A673 (cell line): ENCODE measurements around the gene DYRK3. TPM values are rescaled to one million over a fixed set of nuclear protein-coding genes. Genes with fewer than 3 reads are reported as not detected.
A peak's percentile ranks its signal among the peaks of the same experiment; 100 is the strongest.

Experiments used
- BruUV-seq: library from RNA; stranded (reverse); fragments of 400-500 nt; replicated peaks from 2 replicates; lab custom pipeline; 2021; lab: Mats Ljungman, UMichigan
- CTCF ChIA-PET: fragments of 300-600 bp; sonication (Branson Sonifier 250); formaldehyde crosslinking; loops from one replicate; lab custom pipeline; 2022; ENCODE audit warnings: antibody characterized with exemption; lab: Charles Lee
- POLR2A ChIA-PET: fragments of 300-600 bp; sonication (Branson Sonifier 250); formaldehyde crosslinking; loops from one replicate; lab custom pipeline; 2022; ENCODE audit warnings: antibody characterized with exemption; ENCODE audit not compliant: low non-redundant PET; lab: Charles Lee
- DNase-seq: peaks from one replicate; pipeline ENCODE4 v3.0.0-alpha.2; 2015; ENCODE audit warnings: low spot score
- H3K27ac ChIP-seq: fragments of 200-600 bp; sonication (generic); 2 replicates; pipeline ENCODE4 v1.5.1; 2016; ENCODE audit warnings: mixed run types, low read depth, mild to moderate bottlenecking, mixed read lengths, antibody characterized with exemption, low read length; ENCODE audit not compliant: poor library complexity, severe bottlenecking
- H3K27me3 ChIP-seq: fragments of 200-600 bp; sonication (generic); replicated peaks from 2 replicates; pipeline ENCODE4 v1.6.1; 2017; ENCODE audit warnings: mixed run types, low read depth, mild to moderate bottlenecking, mixed read lengths, antibody characterized with exemption, low read length; ENCODE audit not compliant: insufficient read depth, poor library complexity
- H3K36me3 ChIP-seq: fragments of 200-600 bp; sonication (generic); 2 replicates; pipeline ENCODE4 v1.6.1; 2016; ENCODE audit warnings: mixed run types, mild to moderate bottlenecking, mixed read lengths, antibody characterized with exemption, low read length; ENCODE audit not compliant: insufficient read depth, poor library complexity, severe bottlenecking
- H3K4me1 ChIP-seq: fragments of 200-600 bp; sonication (generic); 2 replicates; pipeline ENCODE4 v1.6.1; 2017; ENCODE audit warnings: mixed run types, mild to moderate bottlenecking, mixed read lengths, antibody characterized with exemption, low read length; ENCODE audit not compliant: insufficient read depth, poor library complexity, severe bottlenecking
- H3K4me3 ChIP-seq: fragments of 200-600 bp; sonication (generic); 2 replicates; pipeline ENCODE4 v1.5.1; 2016; ENCODE audit warnings: low read depth, mixed run types, mild to moderate bottlenecking, mixed read lengths, low read length; ENCODE audit not compliant: poor library complexity, severe bottlenecking
- H3K9me3 ChIP-seq: fragments of 200-600 bp; sonication (generic); 2 replicates; pipeline ENCODE4 v1.6.1; 2016; ENCODE audit warnings: mixed run types, low read depth, mild to moderate bottlenecking, mixed read lengths, antibody characterized with exemption, low read length; ENCODE audit not compliant: poor library complexity, severe bottlenecking
- CTCF ChIP-seq: fragments of 300-800, 200-600 bp; sonication (generic); conservative IDR thresholded peaks from 2 replicates; pipeline ENCODE4 v1.5.1; 2017; ENCODE audit warnings: low read depth, mild to moderate bottlenecking, antibody characterized with exemption, low read length, moderate library complexity, mixed read lengths
- EZH2 ChIP-seq: fragments of 200-600 bp; sonication (generic); IDR thresholded peaks from 2 replicates; pipeline ENCODE4 v1.6.1; 2017; ENCODE audit warnings: borderline replicate concordance, low read depth, mild to moderate bottlenecking, mixed read lengths, antibody characterized with exemption, low read length; ENCODE audit not compliant: poor library complexity, severe bottlenecking
- intact Hi-C: fragments of 100-400 bp; cut with micrococcal nuclease; formaldehyde crosslinking; loops from one replicate; pipeline ENCODE4 v1.10.0; 2022; ENCODE audit not compliant: unreplicated experiment
- total RNA-seq: library from RNA; stranded (reverse); gene quantifications from 2 replicates; pipeline ENCODE4 v1.2.3, GENCODE V29; 2021

DYRK3 gene
- total RNA-seq, 1 experiment from 2014 or later, result 24.0 TPM

GRCh38 chr1:206628916-206629315 lies 6.4 kb upstream of the DYRK3 start:
- CTCF ChIA-PET, result interaction anchor here (0.8 kb wide), 1 partner anchor 35 kb away, joined by 3 read pairs; no protein-coding TSS in a partner anchor
- no TSS peak for BruUV-seq
- no peak for DNase-seq
- no peak for TF ChIP-seq CTCF
- TF ChIP-seq EZH2, result no peak
- peaks cover 16% of the 10 kb centered on the region for H3K27me3 ChIP-seq
- intact Hi-C loops, result no loop called here
- H3K9me3 ChIP-seq, result no peaks in the 10 kb centered on the region
- POLR2A ChIA-PET, result no interaction called here
- no peaks in the 10 kb centered on the region for H3K36me3 ChIP-seq
- H3K4me1 ChIP-seq, result peaks cover 13% of the 10 kb centered on the region
- H3K4me3 ChIP-seq, result no peak overlapping the region
- H3K27ac ChIP-seq, result no peak overlapping the region

GRCh38 chr1:206631085-206631509 lies 4.2 kb upstream of the DYRK3 start:
- no peak overlapping the region for H3K4me3 ChIP-seq
- CTCF ChIA-PET, result interaction anchor here (0.9 to 2.1 kb wide), 9 partner anchors 11 to 281 kb away, joined by 3 to 45 read pairs (median 7); partner anchors contain the start of gene EIF2D
- TF ChIP-seq CTCF (peak; percentile 87), EZH2 (no peak)
- BruUV-seq, result no TSS peak
- intact Hi-C loops, result loop anchor here (10.0 kb wide), 1 partner anchor 354 kb away; no protein-coding TSS in a partner anchor
- no peak overlapping the region for H3K27ac ChIP-seq
- no peaks in the 10 kb centered on the region for H3K36me3 ChIP-seq
- peaks cover 25% of the 10 kb centered on the region for H3K4me1 ChIP-seq
- POLR2A ChIA-PET, result no interaction called here
- peaks cover 16% of the 10 kb centered on the region for H3K27me3 ChIP-seq
- no peaks in the 10 kb centered on the region for H3K9me3 ChIP-seq
- DNase-seq, result peak; percentile 97

- CTCF ChIA-PET, result interaction anchor here (0.9 to 4.7 kb wide), 2 partner anchors 30 to 279 kb away, joined by 3 to 36 read pairs; no protein-coding TSS in a partner anchor
Measured at GRCh38 chr1:206633708-206634121, 1.6 kb upstream of the DYRK3 start.

More at GRCh38 chr1:206633708-206634121, 1.6 kb upstream of the DYRK3 start:
- Histone ChIP-seq H3K4me1 (peaks cover 38% of the 10 kb centered on the region), H3K4me3 (no peak overlapping the region), H3K27ac (no peak overlapping the region), H3K27me3 (peaks cover 8% of the 10 kb centered on the region), H3K36me3 (no peaks in the 10 kb centered on the region), H3K9me3 (no peaks in the 10 kb centered on the region)
- intact Hi-C loops, result loop anchor here (1.0 to 10.0 kb wide), 3 partner anchors 30 to 351 kb away; no protein-coding TSS in a partner anchor
- no TSS peak for BruUV-seq
- TF ChIP-seq CTCF, result no peak
- TF ChIP-seq EZH2, result no peak
- no peak for DNase-seq
- POLR2A ChIA-PET, result no interaction called here
